HCT116 (cell line): ENCODE data around the gene CHST11.

Experiments used
- CTCF ChIP-seq, 3 experiments: fragments of 200-600 bp in 1 of 3; sonication (generic) in 1 of 3; IDR thresholded peaks in 2 of 3; conservative IDR thresholded peaks in 1 of 3; 2 replicates each; pipeline ENCODE4 v1.5.1; 2012 to 2017; ENCODE audit warnings: low read depth in 2 of 3, low read length in 2 of 3, antibody characterized with exemption in 1 of 3, borderline replicate concordance in 1 of 3, control low read depth in 1 of 3, mild to moderate bottlenecking in 1 of 3, mixed read lengths in 1 of 3, mixed run types in 1 of 3, moderate library complexity in 1 of 3; ENCODE audit not compliant: insufficient read depth in 1 of 3
- EZH2phosphoT487 ChIP-seq: fragments of 200-600 bp; IDR thresholded peaks from 2 replicates; pipeline ENCODE4 v1.6.1; 2018; ENCODE audit warnings: antibody characterized with exemption, borderline replicate concordance
- POLR2A ChIP-seq: IDR thresholded peaks from 2 replicates; pipeline ENCODE4 v1.7.0; 2011; ENCODE audit warnings: borderline replicate concordance; ENCODE audit not compliant: insufficient read depth, insufficient read length; ENCODE audit errors: extremely low read depth
- SIN3A ChIP-seq: IDR thresholded peaks from 2 replicates; pipeline ENCODE4 v1.6.1; 2012; ENCODE audit warnings: low read depth
- SP1 ChIP-seq: IDR thresholded peaks from 2 replicates; pipeline ENCODE4 v1.6.1; 2012; ENCODE audit warnings: low read depth

- TF ChIP-seq SIN3A (no peak), EZH2phosphoT487 (no peak), POLR2A (no peak), SP1 (no peak), CTCF (IDR thresholded peaks at IDR 0.05 in 2 of 3, conservative IDR thresholded peaks at IDR 0.05 in 1 of 3; ENCODE audit: borderline replicate concordance in 1 of 3, insufficient read depth in 1 of 3, low read depth in 2 of 3, low read length in 2 of 3) (no peak)
Observed at GRCh38 chr12:104462325-104462724, 5.6 kb downstream of the CHST11 start.
